Choroid plexus epithelial cell (primary cell): ENCODE data around the gene STEAP4.

Source experiments
- DNase-seq: peaks from one replicate; pipeline ENCODE4 v3.0.0-alpha.2; 2010; ENCODE audit warnings: low read depth
- H3K4me3 ChIP-seq: 2 replicates; pipeline ENCODE4 v1.5.1; 2011; ENCODE audit warnings: low read depth, mild to moderate bottlenecking, control low read depth, low read length, moderate library complexity
- TF ChIP-seq, protein P1 (sequence below): conservative IDR thresholded peaks from 2 replicates; pipeline ENCODE4 v1.5.1; 2011; ENCODE audit warnings: low read depth, mild to moderate bottlenecking, control low read depth, inconsistent platforms, low read length, moderate library complexity

Gene STEAP4

DNA sequence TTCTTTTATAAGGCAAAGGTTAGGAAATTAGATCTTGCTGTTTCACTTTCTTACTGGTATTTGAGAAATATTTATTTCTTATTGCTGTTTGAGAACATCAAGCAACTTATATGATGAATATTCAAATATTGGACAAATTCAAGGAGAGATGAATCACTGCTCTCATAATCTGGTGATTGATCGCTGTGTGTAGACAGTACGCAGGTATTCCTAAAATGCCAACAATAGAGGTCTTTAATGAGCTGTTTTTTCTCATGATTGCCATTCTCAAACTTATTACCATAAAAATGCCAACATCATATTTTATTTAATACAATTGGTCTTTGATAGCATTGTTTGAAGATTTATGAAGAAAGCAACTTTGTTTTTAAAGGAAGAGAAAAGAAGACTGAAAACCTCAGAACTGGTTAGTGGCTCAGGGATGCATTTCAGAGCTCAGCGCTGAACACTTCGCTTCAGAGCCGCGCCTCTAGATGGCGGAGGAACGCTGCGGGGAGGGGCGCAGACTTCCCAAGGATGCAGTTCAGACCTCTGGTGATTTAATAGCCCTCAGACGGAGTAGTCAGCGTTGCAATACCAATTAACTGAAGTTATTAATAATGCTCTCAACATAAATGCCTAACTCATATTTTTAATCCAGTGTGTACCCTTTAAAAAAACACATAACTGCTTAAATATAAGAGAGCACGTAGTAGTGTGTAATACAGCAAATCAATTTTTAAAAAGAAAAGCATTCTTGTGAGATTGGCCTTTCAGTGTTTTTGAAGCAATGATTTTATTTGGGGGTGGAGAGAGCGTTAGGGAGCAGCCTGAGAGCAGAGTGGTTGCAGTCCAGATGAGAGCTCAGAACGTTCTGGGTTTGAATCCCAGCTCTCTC, 38.5 kb upstream of the STEAP4 start:
- TF ChIP-seq, protein P1, sequence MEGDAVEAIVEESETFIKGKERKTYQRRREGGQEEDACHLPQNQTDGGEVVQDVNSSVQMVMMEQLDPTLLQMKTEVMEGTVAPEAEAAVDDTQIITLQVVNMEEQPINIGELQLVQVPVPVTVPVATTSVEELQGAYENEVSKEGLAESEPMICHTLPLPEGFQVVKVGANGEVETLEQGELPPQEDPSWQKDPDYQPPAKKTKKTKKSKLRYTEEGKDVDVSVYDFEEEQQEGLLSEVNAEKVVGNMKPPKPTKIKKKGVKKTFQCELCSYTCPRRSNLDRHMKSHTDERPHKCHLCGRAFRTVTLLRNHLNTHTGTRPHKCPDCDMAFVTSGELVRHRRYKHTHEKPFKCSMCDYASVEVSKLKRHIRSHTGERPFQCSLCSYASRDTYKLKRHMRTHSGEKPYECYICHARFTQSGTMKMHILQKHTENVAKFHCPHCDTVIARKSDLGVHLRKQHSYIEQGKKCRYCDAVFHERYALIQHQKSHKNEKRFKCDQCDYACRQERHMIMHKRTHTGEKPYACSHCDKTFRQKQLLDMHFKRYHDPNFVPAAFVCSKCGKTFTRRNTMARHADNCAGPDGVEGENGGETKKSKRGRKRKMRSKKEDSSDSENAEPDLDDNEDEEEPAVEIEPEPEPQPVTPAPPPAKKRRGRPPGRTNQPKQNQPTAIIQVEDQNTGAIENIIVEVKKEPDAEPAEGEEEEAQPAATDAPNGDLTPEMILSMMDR: peak; percentile 70
- DNase-seq: peak; percentile 40
- no peak overlapping the region for H3K4me3 ChIP-seq

DNA sequence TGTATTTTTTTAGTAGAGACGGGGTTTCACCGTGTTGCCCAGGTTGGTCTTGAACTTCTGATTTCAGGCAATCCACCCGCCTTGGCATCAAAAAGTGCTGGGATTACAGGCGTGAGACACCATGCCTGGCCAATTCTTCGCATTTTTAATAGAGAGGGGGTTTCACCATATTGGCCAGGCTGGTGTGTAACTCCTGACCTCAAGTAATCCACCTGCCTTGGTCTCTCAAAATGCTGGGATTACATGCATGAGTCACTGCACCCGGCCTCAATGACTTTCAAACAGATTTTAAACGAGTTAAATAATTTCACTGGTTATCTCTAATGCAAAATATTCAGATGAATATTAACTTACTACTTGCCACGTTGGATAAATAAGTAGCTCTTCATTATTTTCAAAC, 37.6 kb upstream of the STEAP4 start:
- TF ChIP-seq, protein P1: no peak
- DNase-seq: no peak
- no peak overlapping the region for H3K4me3 ChIP-seq

DNA sequence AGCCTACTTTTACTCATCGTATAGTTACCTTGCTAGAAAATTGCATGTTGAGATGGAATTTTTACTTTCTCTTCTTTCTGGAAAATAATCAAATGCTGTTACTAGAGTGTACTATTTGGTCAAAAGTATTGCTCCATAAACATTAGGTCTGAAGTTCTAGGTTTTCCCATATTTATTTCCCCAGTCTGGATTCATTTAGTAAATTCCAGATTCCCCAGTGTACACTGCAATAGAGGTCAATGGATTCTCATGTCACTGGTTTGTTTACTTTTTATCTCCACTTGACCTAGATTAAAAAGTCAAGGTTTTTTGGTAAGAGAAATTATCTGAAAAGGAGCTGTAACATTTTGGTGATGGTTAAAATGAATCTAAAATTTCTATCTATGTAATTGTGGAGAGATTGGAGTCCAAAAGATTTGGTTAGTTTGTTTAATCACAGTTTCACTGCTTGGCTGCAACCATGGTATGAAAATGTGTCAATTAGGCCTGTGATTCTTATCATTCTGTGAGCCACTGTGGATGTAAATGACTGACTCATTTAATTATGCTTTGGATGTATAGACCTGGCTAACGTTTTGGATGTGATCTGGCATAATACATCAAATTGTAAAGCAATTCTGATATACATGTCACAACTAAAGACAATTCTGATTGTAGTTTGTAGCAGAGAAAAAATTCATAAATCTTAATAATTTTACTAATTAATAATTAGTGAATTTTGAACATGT, 32.7 kb upstream of the STEAP4 start:
- DNase-seq: no peak

DNA sequence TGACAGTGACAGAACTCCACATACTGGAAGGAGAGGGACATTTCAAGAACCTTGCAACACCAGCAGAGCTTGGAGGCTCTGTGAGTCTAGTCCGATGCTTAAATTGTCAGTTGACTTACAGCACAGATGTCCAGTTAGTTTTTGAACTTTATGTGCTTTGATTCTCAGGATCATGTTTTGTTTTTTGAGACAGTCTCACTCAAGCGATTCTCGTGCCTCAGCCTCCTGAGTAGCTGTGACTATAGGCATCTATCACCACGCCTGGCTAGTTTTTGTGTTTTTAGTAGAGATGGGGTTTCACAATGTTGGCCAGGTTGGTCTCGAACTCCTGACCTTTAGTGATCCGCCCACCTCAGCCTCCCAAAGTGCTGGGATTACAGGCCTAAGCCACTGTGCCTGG, 31.8 kb upstream of the STEAP4 start:
- DNase-seq: no peak
- TF ChIP-seq, protein P1: no peak
- no peak overlapping the region for H3K4me3 ChIP-seq

More for the DNA sequence above, 32.7 kb upstream of the STEAP4 start:
- TF ChIP-seq, protein P1: no peak
- H3K4me3 ChIP-seq: no peak overlapping the region

GRCh38 chr7:88337572-88337971, 30.9 kb upstream of the STEAP4 start:
- H3K4me3 ChIP-seq: no peak overlapping the region
- DNase-seq: peak; percentile 43
- TF ChIP-seq, protein P1: no peak

DNA sequence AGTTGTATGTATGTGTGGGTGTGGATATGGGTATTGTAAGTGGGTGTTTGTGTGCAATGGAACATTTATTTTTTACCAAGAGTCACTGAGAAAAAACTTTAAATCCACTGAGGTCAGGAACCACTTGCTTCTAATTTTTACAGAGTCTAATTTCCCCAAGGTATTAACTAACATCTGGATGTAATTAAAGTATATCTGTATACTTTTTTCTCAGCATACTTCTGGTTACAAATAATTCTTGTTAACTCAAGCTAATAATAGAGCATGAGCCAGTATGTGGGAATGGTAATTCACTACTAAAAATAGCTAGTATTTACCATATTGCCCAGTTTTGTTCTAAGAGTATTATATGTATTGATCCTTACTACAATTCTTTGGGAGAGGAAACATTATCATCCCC, 24.6 kb upstream of the STEAP4 start:
- no peak for DNase-seq
- TF ChIP-seq, protein P1: no peak
- no peak overlapping the region for H3K4me3 ChIP-seq
